Stimulated activated CD8-positive, alpha-beta memory T cell treated with anti-CD3 and anti-CD28 coated beads, Interleukin-4, amount 100 ng/mL, for 24 hours (primary cell): ENCODE results near the gene PCDHB12.
"Not testable (repeated sequence)": the region's sequence is repeated elsewhere in the genome, so short reads cannot be mapped to it uniquely, and the experiment has no call there.

Experiments
- DNase-seq: peaks from one replicate; pipeline ENCODE4 v3.0.0-alpha.2; 2020; ENCODE audit warnings: low read depth

The PCDHB12 gene

GRCh38 chr5:141208478-141208877 is at the start of gene PCDHB12:
TSS of gene PCDHB12 (plus strand) at chr5:141208719. CDS start at chr5:141208908, 189 bp downstream.
- no peak for DNase-seq

- DNase-seq, result no peak
Observed at GRCh38 chr5:141172381-141173204, 35.9 kb upstream of the PCDHB12 start, which contains the start of gene PCDHB7. TSS of gene PCDHB7 (plus strand) at chr5:141172644. CDS start at chr5:141172836, 192 bp downstream.

GRCh38 chr5:141174291-141175104 is 34.0 kb upstream of the PCDHB12 start:
- DNase-seq, result not testable (repeated sequence)

GRCh38 chr5:141175933-141176332 is 32.6 kb upstream of the PCDHB12 start:
- DNase-seq, result no peak

GRCh38 chr5:141177577-141178191 is 30.8 kb upstream of the PCDHB12 start, which contains the start of gene PCDHB8:
TSS of gene PCDHB8 (plus strand) at chr5:141177790. CDS start at chr5:141178035, 245 bp downstream.
- DNase-seq, result not testable (repeated sequence)

- not testable (repeated sequence) for DNase-seq
Observed at GRCh38 chr5:141179371-141179770, 29.1 kb upstream of the PCDHB12 start.

- not testable (repeated sequence) for DNase-seq
Observed at GRCh38 chr5:141179876-141180275, 28.6 kb upstream of the PCDHB12 start.

GRCh38 chr5:141180313-141180712 is 28.2 kb upstream of the PCDHB12 start:
- no peak for DNase-seq

GRCh38 chr5:141182248-141182647 is 26.3 kb upstream of the PCDHB12 start, which contains the start of gene PCDHB16:
TSS of gene PCDHB16 (plus strand) at chr5:141182387. CDS start at chr5:141182560, 173 bp downstream.
- DNase-seq, result no peak

GRCh38 chr5:141184117-141184855 is 24.2 kb upstream of the PCDHB12 start:
- not testable (repeated sequence) for DNase-seq

GRCh38 chr5:141186897-141187512 is 21.5 kb upstream of the PCDHB12 start, which contains the start of gene PCDHB9:
TSS of gene PCDHB9 (plus strand) at chr5:141187161. CDS start at chr5:141187319, 158 bp downstream.
- DNase-seq, result peak; percentile 8

- not testable (repeated sequence) for DNase-seq
Observed at GRCh38 chr5:141188682-141189081, 19.8 kb upstream of the PCDHB12 start.

GRCh38 chr5:141189131-141189530 is 19.4 kb upstream of the PCDHB12 start:
- DNase-seq, result not testable (repeated sequence)

GRCh38 chr5:141192110-141192725 is 16.3 kb upstream of the PCDHB12 start, which contains the start of gene PCDHB10:
TSS of gene PCDHB10 (plus strand) at chr5:141192353. CDS start at chr5:141192553, 200 bp downstream.
- DNase-seq, result no peak

- DNase-seq, result not testable (repeated sequence)
Observed at GRCh38 chr5:141194332-141194731, 14.2 kb upstream of the PCDHB12 start.

- no peak for DNase-seq
Observed at GRCh38 chr5:141196363-141196762, 12.2 kb upstream of the PCDHB12 start.

- no peak for DNase-seq
Observed at GRCh38 chr5:141199359-141200235, 8.9 kb upstream of the PCDHB12 start, which contains the start of gene PCDHB11. TSS of gene PCDHB11 (plus strand) at chr5:141199627. CDS start at chr5:141199775, 148 bp downstream.

- not testable (repeated sequence) for DNase-seq
Observed at GRCh38 chr5:141201126-141201525, 7.4 kb upstream of the PCDHB12 start.

GRCh38 chr5:141201646-141202045 is 6.9 kb upstream of the PCDHB12 start:
- DNase-seq, result not testable (repeated sequence)
